ENCODE measurements around the gene SETD1A. TPM values are rescaled to one million over a fixed set of nuclear protein-coding genes. Genes with fewer than 3 reads are reported as not detected.
A peak's percentile ranks its signal among the peaks of the same experiment; 100 is the strongest.

The SETD1A gene
- total RNA-seq, result 16.1 TPM

- H3K27me3 ChIP-seq (ENCODE audit: insufficient read depth, low read length), result no peaks in the 10 kb centered on the region
Observed at GRCh38 chr16:30957456-30958174, at the start of gene SETD1A. TSS of gene SETD1A (plus strand) at chr16:30957754. CDS start at chr16:30958732, 978 bp downstream.

GRCh38 chr16:30910427-30911029 lies 47.0 kb upstream of the SETD1A start:
- H3K27me3 ChIP-seq (ENCODE audit: insufficient read depth, low read length), result no peaks in the 10 kb centered on the region
- H3K4me1 ChIP-seq (ENCODE audit: insufficient read depth, low read length), result no peaks in the 10 kb centered on the region
- H3K9me3 ChIP-seq (ENCODE audit: low read depth, low read length), result no peaks in the 10 kb centered on the region
- no peak overlapping the region for H3K4me3 ChIP-seq (ENCODE audit: low read length)

More at GRCh38 chr16:30957456-30958174, at the start of gene SETD1A:
- Histone ChIP-seq H3K4me3 (ENCODE audit: low read length) (peak within 1 kb of the TSS; percentile 92), H3K4me1 (ENCODE audit: insufficient read depth, low read length) (peaks cover 19% of the 10 kb centered on the region), H3K9me3 (ENCODE audit: low read depth, low read length) (no peaks in the 10 kb centered on the region)

GRCh38 chr16:30912794-30913412 lies 44.7 kb upstream of the SETD1A start:
- no peaks in the 10 kb centered on the region for H3K4me1 ChIP-seq (ENCODE audit: insufficient read depth, low read length)
- H3K27me3 ChIP-seq (ENCODE audit: insufficient read depth, low read length), result no peaks in the 10 kb centered on the region
- H3K4me3 ChIP-seq (ENCODE audit: low read length), result no peak overlapping the region
- H3K9me3 ChIP-seq (ENCODE audit: low read depth, low read length), result no peaks in the 10 kb centered on the region

GRCh38 chr16:30914830-30915229 lies 42.7 kb upstream of the SETD1A start:
- Histone ChIP-seq H3K4me3 (ENCODE audit: low read length) (no peak overlapping the region), H3K9me3 (ENCODE audit: low read depth, low read length) (no peaks in the 10 kb centered on the region), H3K27me3 (ENCODE audit: insufficient read depth, low read length) (no peaks in the 10 kb centered on the region), H3K4me1 (ENCODE audit: insufficient read depth, low read length) (no peaks in the 10 kb centered on the region)

GRCh38 chr16:30918614-30919013 lies 38.9 kb upstream of the SETD1A start:
- H3K27me3 ChIP-seq (ENCODE audit: insufficient read depth, low read length), result no peaks in the 10 kb centered on the region
- no peak overlapping the region for H3K4me3 ChIP-seq (ENCODE audit: low read length)
- H3K4me1 ChIP-seq (ENCODE audit: insufficient read depth, low read length), result peaks cover 11% of the 10 kb centered on the region
- no peaks in the 10 kb centered on the region for H3K9me3 ChIP-seq (ENCODE audit: low read depth, low read length)

GRCh38 chr16:30920891-30921290 lies 36.7 kb upstream of the SETD1A start:
- no peak overlapping the region for H3K4me3 ChIP-seq (ENCODE audit: low read length)
- H3K9me3 ChIP-seq (ENCODE audit: low read depth, low read length), result no peaks in the 10 kb centered on the region
- H3K4me1 ChIP-seq (ENCODE audit: insufficient read depth, low read length), result peaks cover 21% of the 10 kb centered on the region
- H3K27me3 ChIP-seq (ENCODE audit: insufficient read depth, low read length), result no peaks in the 10 kb centered on the region

GRCh38 chr16:30921459-30921747 lies 36.2 kb upstream of the SETD1A start:
- H3K9me3 ChIP-seq (ENCODE audit: low read depth, low read length), result no peaks in the 10 kb centered on the region
- H3K27me3 ChIP-seq (ENCODE audit: insufficient read depth, low read length), result no peaks in the 10 kb centered on the region
- H3K4me3 ChIP-seq (ENCODE audit: low read length), result peak overlapping the region; percentile 73
- H3K4me1 ChIP-seq (ENCODE audit: insufficient read depth, low read length), result peaks cover 21% of the 10 kb centered on the region

- peak overlapping the region; percentile 73 for H3K4me3 ChIP-seq (ENCODE audit: low read length)
- no peaks in the 10 kb centered on the region for H3K9me3 ChIP-seq (ENCODE audit: low read depth, low read length)
Observed at GRCh38 chr16:30921748-30922419, 35.7 kb upstream of the SETD1A start.

GRCh38 chr16:30922420-30922959 lies 35.1 kb upstream of the SETD1A start:
- H3K4me3 ChIP-seq (ENCODE audit: low read length), result peak overlapping the region; percentile 73
- H3K9me3 ChIP-seq (ENCODE audit: low read depth, low read length), result no peaks in the 10 kb centered on the region
- H3K27me3 ChIP-seq (ENCODE audit: insufficient read depth, low read length), result no peaks in the 10 kb centered on the region
- peaks cover 21% of the 10 kb centered on the region for H3K4me1 ChIP-seq (ENCODE audit: insufficient read depth, low read length)

More at GRCh38 chr16:30921748-30922419, 35.7 kb upstream of the SETD1A start:
- H3K27me3 ChIP-seq (ENCODE audit: insufficient read depth, low read length), result no peaks in the 10 kb centered on the region
- peaks cover 21% of the 10 kb centered on the region for H3K4me1 ChIP-seq (ENCODE audit: insufficient read depth, low read length)

GRCh38 chr16:30922960-30923535 lies 34.5 kb upstream of the SETD1A start:
- Histone ChIP-seq H3K27me3 (ENCODE audit: insufficient read depth, low read length) (no peaks in the 10 kb centered on the region), H3K4me3 (ENCODE audit: low read length) (peak overlapping the region; percentile 73), H3K4me1 (ENCODE audit: insufficient read depth, low read length) (peaks cover 21% of the 10 kb centered on the region), H3K9me3 (ENCODE audit: low read depth, low read length) (no peaks in the 10 kb centered on the region)

GRCh38 chr16:30923554-30924075 lies 33.9 kb upstream of the SETD1A start, which contains the start of gene FBXL19:
TSS of gene FBXL19 (plus strand) at chr16:30923572. CDS start at chr16:30925755, 2,183 bp downstream.
- Histone ChIP-seq H3K4me3 (ENCODE audit: low read length) (peak within 1 kb of the TSS; percentile 73), H3K27me3 (ENCODE audit: insufficient read depth, low read length) (no peaks in the 10 kb centered on the region), H3K4me1 (ENCODE audit: insufficient read depth, low read length) (peaks cover 21% of the 10 kb centered on the region), H3K9me3 (ENCODE audit: low read depth, low read length) (no peaks in the 10 kb centered on the region)

- H3K4me1 ChIP-seq (ENCODE audit: insufficient read depth, low read length), result peaks cover 21% of the 10 kb centered on the region
- no peaks in the 10 kb centered on the region for H3K9me3 ChIP-seq (ENCODE audit: low read depth, low read length)
- H3K4me3 ChIP-seq (ENCODE audit: low read length), result no peak overlapping the region
- no peaks in the 10 kb centered on the region for H3K27me3 ChIP-seq (ENCODE audit: insufficient read depth, low read length)
Observed at GRCh38 chr16:30924076-30924912, 33.3 kb upstream of the SETD1A start.

- Histone ChIP-seq H3K4me3 (ENCODE audit: low read length) (no peak overlapping the region), H3K4me1 (ENCODE audit: insufficient read depth, low read length) (peaks cover 21% of the 10 kb centered on the region), H3K9me3 (ENCODE audit: low read depth, low read length) (no peaks in the 10 kb centered on the region), H3K27me3 (ENCODE audit: insufficient read depth, low read length) (no peaks in the 10 kb centered on the region)
Observed at GRCh38 chr16:30924913-30925631, 32.5 kb upstream of the SETD1A start.
